ENCODE results near the gene SMIM5.

Gene SMIM5

GRCh38 chr17:75594499-75595283 lies 38.5 kb upstream of the SMIM5 start:
- TF ChIP-seq JUND (IDR thresholded peaks at IDR 0.05; ENCODE audit: low read depth): no peak
- in situ Hi-C loops (cut with HindIII; ENCODE audit: low pct_unique_long_range_greater_than_20kb, low sequenced_read_pairs): no loop called here
- DNase-seq (ENCODE audit: low read depth in 1 of 2, low spot score in 1 of 2): no peak

GRCh38 chr17:75595284-75595919 lies 37.8 kb upstream of the SMIM5 start:
- TF ChIP-seq JUND (IDR thresholded peaks at IDR 0.05; ENCODE audit: low read depth): no peak
- no peak for DNase-seq (ENCODE audit: low read depth in 1 of 2, low spot score in 1 of 2)
- in situ Hi-C loops (cut with HindIII; ENCODE audit: low pct_unique_long_range_greater_than_20kb, low sequenced_read_pairs): no loop called here

GRCh38 chr17:75595920-75596313 lies 37.3 kb upstream of the SMIM5 start:
- in situ Hi-C loops (cut with HindIII; ENCODE audit: low pct_unique_long_range_greater_than_20kb, low sequenced_read_pairs): no loop called here
- no peak for DNase-seq (ENCODE audit: low read depth in 1 of 2, low spot score in 1 of 2)
- TF ChIP-seq JUND (IDR thresholded peaks at IDR 0.05; ENCODE audit: low read depth): no peak

GRCh38 chr17:75596320-75597087 lies 36.7 kb upstream of the SMIM5 start:
- no peak for TF ChIP-seq JUND (IDR thresholded peaks at IDR 0.05; ENCODE audit: low read depth)
- no peak for DNase-seq (ENCODE audit: low read depth in 1 of 2, low spot score in 1 of 2)
- in situ Hi-C loops (cut with HindIII; ENCODE audit: low pct_unique_long_range_greater_than_20kb, low sequenced_read_pairs): no loop called here

GRCh38 chr17:75601057-75601987 lies 31.9 kb upstream of the SMIM5 start:
- DNase-seq (ENCODE audit: low read depth in 1 of 2, low spot score in 1 of 2): peak in 1 of 2 experiments; percentile 78
- TF ChIP-seq JUND (IDR thresholded peaks at IDR 0.05; ENCODE audit: low read depth): no peak
- in situ Hi-C loops (cut with HindIII; ENCODE audit: low pct_unique_long_range_greater_than_20kb, low sequenced_read_pairs): no loop called here

- DNase-seq (ENCODE audit: low read depth in 1 of 2, low spot score in 1 of 2): no peak
- in situ Hi-C loops (cut with HindIII; ENCODE audit: low pct_unique_long_range_greater_than_20kb, low sequenced_read_pairs): no loop called here
- TF ChIP-seq JUND (IDR thresholded peaks at IDR 0.05; ENCODE audit: low read depth): no peak
These were observed 30.6 kb upstream of the SMIM5 start for GRCh38 chr17:75602644-75603043.

GRCh38 chr17:75603123-75603522 lies 30.1 kb upstream of the SMIM5 start:
- no peak for TF ChIP-seq JUND (IDR thresholded peaks at IDR 0.05; ENCODE audit: low read depth)
- in situ Hi-C loops (cut with HindIII; ENCODE audit: low pct_unique_long_range_greater_than_20kb, low sequenced_read_pairs): no loop called here

GRCh38 chr17:75604034-75604695 lies 29.1 kb upstream of the SMIM5 start:
- DNase-seq (ENCODE audit: low read depth in 1 of 2, low spot score in 1 of 2): no peak
- in situ Hi-C loops (cut with HindIII; ENCODE audit: low pct_unique_long_range_greater_than_20kb, low sequenced_read_pairs): no loop called here
- no peak for TF ChIP-seq JUND (IDR thresholded peaks at IDR 0.05; ENCODE audit: low read depth)

More at GRCh38 chr17:75603123-75603522, 30.1 kb upstream of the SMIM5 start:
- no peak for DNase-seq (ENCODE audit: low read depth in 1 of 2, low spot score in 1 of 2)

GRCh38 chr17:75605790-75606189 lies 27.4 kb upstream of the SMIM5 start:
- no peak for DNase-seq (ENCODE audit: low read depth in 1 of 2, low spot score in 1 of 2)
- TF ChIP-seq JUND (IDR thresholded peaks at IDR 0.05; ENCODE audit: low read depth): no peak
- in situ Hi-C loops (cut with HindIII; ENCODE audit: low pct_unique_long_range_greater_than_20kb, low sequenced_read_pairs): no loop called here

GRCh38 chr17:75607086-75607485 lies 26.1 kb upstream of the SMIM5 start:
- in situ Hi-C loops (cut with HindIII; ENCODE audit: low pct_unique_long_range_greater_than_20kb, low sequenced_read_pairs): no loop called here
- DNase-seq (ENCODE audit: low read depth in 1 of 2, low spot score in 1 of 2): no peak
- no peak for TF ChIP-seq JUND (IDR thresholded peaks at IDR 0.05; ENCODE audit: low read depth)

GRCh38 chr17:75610103-75610984 lies 22.9 kb upstream of the SMIM5 start:
- in situ Hi-C loops (cut with HindIII; ENCODE audit: low pct_unique_long_range_greater_than_20kb, low sequenced_read_pairs): no loop called here
- TF ChIP-seq JUND (IDR thresholded peaks at IDR 0.05; ENCODE audit: low read depth): no peak
- DNase-seq (ENCODE audit: low read depth in 1 of 2, low spot score in 1 of 2): no peak
